GM23338 (cell line): ENCODE measurements around the gene SV2C.

Experiments
- CREB1 ChIP-seq: fragments of 250-450 bp; sonication (Bioruptor Pico); IDR thresholded peaks from 2 replicates; pipeline ENCODE4 v1.5.0; 2020; ENCODE audit warnings: low read depth, mild to moderate bottlenecking, moderate library complexity
- CTCF ChIP-seq, 2 experiments: fragments of 200-600 bp in 1 of 2; sonication (generic) in 1 of 2; conservative IDR thresholded peaks; 2 replicates each; pipeline versions ENCODE4 v1.5.1 to v1.6.1; 2016 to 2017; ENCODE audit warnings: antibody characterized with exemption in 2 of 2, low read depth in 2 of 2, mild to moderate bottlenecking in 2 of 2, moderate library complexity in 1 of 2
- EZH2 ChIP-seq: fragments of 200-600 bp; sonication (generic); IDR thresholded peaks from one replicate; pipeline ENCODE4 v1.8.0; 2017; ENCODE audit warnings: antibody characterized with exemption, mild to moderate bottlenecking, low read depth; ENCODE audit not compliant: unreplicated experiment
- EZH2phosphoT487 ChIP-seq: fragments of 200-600 bp; sonication (generic); IDR thresholded peaks from one replicate; pipeline ENCODE4 v1.8.1; 2018; ENCODE audit warnings: antibody characterized with exemption; ENCODE audit not compliant: unreplicated experiment
- JUNB ChIP-seq: IDR thresholded peaks from one replicate; pipeline ENCODE4 v1.6.1; 2016; ENCODE audit warnings: antibody characterized with exemption; ENCODE audit not compliant: unreplicated experiment
- NANOG ChIP-seq: IDR thresholded peaks from 2 replicates; pipeline ENCODE4 v1.6.1; 2016; ENCODE audit warnings: antibody characterized with exemption, borderline replicate concordance
- POLR2AphosphoS5 ChIP-seq: IDR thresholded peaks from 2 replicates; pipeline ENCODE4 v1.6.1; 2016; ENCODE audit warnings: antibody characterized with exemption, low read depth
- STAT1 ChIP-seq: IDR thresholded peaks from one replicate; pipeline ENCODE4 v1.6.1; 2016; ENCODE audit warnings: antibody characterized with exemption; ENCODE audit not compliant: unreplicated experiment

DNA sequence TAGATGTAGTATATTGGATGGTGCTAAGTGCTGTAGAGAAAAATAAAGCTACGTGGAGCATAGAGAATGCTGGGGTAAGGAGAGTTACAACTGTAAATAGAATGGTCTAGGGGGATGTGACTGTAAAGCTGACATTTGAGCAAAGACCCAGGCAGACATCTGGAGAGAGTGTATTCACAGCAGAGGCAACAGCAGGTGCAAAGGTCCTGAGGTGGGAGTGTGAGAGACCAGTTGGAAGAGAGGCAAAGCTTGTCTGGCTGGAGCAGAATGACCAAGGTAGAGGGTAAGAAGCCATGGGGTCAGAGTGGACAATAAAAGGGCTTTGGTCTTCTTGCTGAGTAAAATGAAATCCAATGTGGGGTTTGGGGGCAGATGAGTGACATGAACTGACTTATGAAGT lies 227.0 kb downstream of the SV2C start:
- TF ChIP-seq EZH2phosphoT487 (no peak), CTCF (conservative IDR thresholded peaks at IDR 0.05; ENCODE audit: low read depth in 2 of 2) (no peak), CREB1 (CRISPR knock-in tag) (no peak), EZH2 (no peak), POLR2AphosphoS5 (no peak), STAT1 (no peak), NANOG (no peak), JUNB (no peak)
